Vagina (tissue), 2 donors: ENCODE data around the gene TMEM145. TPM values are rescaled to one million over a fixed set of nuclear protein-coding genes. Genes with fewer than 3 reads are reported as not detected.

Source experiments
- DNase-seq, 2 donors: peaks; one replicate each; pipeline ENCODE4 v3.0.0-alpha.2; 2017; ENCODE audit errors: extremely low spot score in 2 of 2
- H3K27ac ChIP-seq: fragments of 200-600 bp; sonication (generic); one replicate; pipeline ENCODE4 v1.5.1; 2019
- H3K27me3 ChIP-seq: fragments of 200-600 bp; sonication (generic); one replicate; pipeline ENCODE4 v1.5.1; 2019
- H3K36me3 ChIP-seq, 2 donors: fragments of 200-600 bp; sonication (generic); one replicate each; pipeline ENCODE4 v1.5.1; 2017 to 2019
- H3K4me1 ChIP-seq: fragments of 200-600 bp; sonication (generic); one replicate; pipeline ENCODE4 v1.5.1; 2019
- H3K4me3 ChIP-seq, 2 donors: fragments of 200-600 bp; sonication (generic); 1 replicate in 1 of 2; 2 replicates in 1 of 2; pipeline ENCODE4 v1.5.1; 2016 to 2019
- H3K9me3 ChIP-seq: fragments of 200-600 bp; sonication (generic); one replicate; pipeline ENCODE4 v1.5.1; 2019
- CTCF ChIP-seq, 3 experiments: fragments of 450-650 bp in 2 of 3; fragments of 200-600 bp in 1 of 3; sonication (generic) in 1 of 3; IDR thresholded peaks; one replicate each; pipeline ENCODE4 v1.5.1; 2017 to 2019; ENCODE audit warnings: antibody characterized with exemption in 3 of 3, mild to moderate bottlenecking in 2 of 3, moderate library complexity in 2 of 3
- POLR2A ChIP-seq, 2 donors: fragments of 450-650 bp; IDR thresholded peaks; one replicate each; pipeline ENCODE4 v1.6.1; 2017; ENCODE audit warnings: antibody characterized with exemption in 2 of 2, mild to moderate bottlenecking in 2 of 2, moderate library complexity in 2 of 2
- POLR2AphosphoS5 ChIP-seq, 2 donors: sonication (generic); formaldehyde crosslinking; IDR thresholded peaks; one replicate each; pipeline ENCODE4 v1.9.0; 2017; ENCODE audit warnings: antibody characterized with exemption in 2 of 2, mild to moderate bottlenecking in 2 of 2, low read depth in 1 of 2; ENCODE audit not compliant: insufficient read depth in 1 of 2
- intact Hi-C: fragments of 100-400 bp; cut with DNase I; formaldehyde crosslinking; loops from one replicate; pipeline ENCODE4 v1.15.1; 2023
- total RNA-seq: library from RNA; depleted of rRNA; stranded (reverse); fragments of >200 nt; gene quantifications from one replicate; pipeline ENCODE4 v1.2.3, GENCODE V29; 2016

The TMEM145 gene
- total RNA-seq, 1 donor from 2014 or later: not detected

DNA sequence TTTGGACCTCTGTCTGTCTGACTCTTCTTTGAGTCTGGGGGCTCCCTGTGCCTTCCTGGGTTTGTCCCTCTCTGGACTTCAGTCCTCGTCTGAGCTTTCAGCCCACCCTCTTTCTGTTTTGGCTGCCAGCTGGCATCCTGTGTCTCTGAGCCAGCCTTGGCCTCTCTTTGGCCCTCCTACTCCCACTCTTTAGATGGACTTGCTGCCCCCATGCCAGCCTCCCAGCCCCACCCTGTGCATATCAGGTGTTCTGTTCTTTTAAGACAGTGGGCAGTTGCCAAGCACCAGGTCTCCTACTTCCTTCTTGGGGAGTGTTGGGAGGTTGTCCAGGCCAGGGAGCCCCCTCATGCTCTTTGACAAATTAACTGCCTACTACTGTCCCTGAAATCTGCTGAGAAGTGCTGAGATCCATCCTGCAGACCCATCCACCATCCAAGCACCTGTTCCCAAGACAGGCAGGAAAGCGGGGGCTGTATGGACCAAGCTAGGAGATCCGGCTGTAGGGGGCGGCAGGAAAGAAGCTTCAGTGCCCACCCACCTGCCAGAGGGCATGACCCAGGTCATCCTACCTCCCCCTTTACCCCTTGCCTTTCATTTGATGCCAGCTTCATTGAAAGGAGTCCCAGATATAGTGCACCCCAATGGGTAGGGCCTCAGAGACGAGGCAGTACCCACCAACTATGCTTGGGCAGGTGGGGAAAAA, 34.5 kb upstream of the TMEM145 start:
- peaks cover 0 to 18% of the 10 kb centered on the region in 2 donors for H3K36me3 ChIP-seq
- intact Hi-C loops: no loop called here
- TF ChIP-seq POLR2AphosphoS5 (IDR thresholded peaks at IDR 0.05; ENCODE audit: insufficient read depth in 1 of 2, low read depth in 1 of 2): no peak
- no peak for TF ChIP-seq CTCF (IDR thresholded peaks at IDR 0.05)
- TF ChIP-seq POLR2A (IDR thresholded peaks at IDR 0.05): no peak
- no peak for DNase-seq
- H3K27me3 ChIP-seq: no peaks in the 10 kb centered on the region
- peaks cover 90% of the 10 kb centered on the region for H3K4me1 ChIP-seq
- H3K4me3 ChIP-seq: no peak overlapping the region
- no peaks in the 10 kb centered on the region for H3K9me3 ChIP-seq
- peak overlapping the region; percentile 100 for H3K27ac ChIP-seq

DNA sequence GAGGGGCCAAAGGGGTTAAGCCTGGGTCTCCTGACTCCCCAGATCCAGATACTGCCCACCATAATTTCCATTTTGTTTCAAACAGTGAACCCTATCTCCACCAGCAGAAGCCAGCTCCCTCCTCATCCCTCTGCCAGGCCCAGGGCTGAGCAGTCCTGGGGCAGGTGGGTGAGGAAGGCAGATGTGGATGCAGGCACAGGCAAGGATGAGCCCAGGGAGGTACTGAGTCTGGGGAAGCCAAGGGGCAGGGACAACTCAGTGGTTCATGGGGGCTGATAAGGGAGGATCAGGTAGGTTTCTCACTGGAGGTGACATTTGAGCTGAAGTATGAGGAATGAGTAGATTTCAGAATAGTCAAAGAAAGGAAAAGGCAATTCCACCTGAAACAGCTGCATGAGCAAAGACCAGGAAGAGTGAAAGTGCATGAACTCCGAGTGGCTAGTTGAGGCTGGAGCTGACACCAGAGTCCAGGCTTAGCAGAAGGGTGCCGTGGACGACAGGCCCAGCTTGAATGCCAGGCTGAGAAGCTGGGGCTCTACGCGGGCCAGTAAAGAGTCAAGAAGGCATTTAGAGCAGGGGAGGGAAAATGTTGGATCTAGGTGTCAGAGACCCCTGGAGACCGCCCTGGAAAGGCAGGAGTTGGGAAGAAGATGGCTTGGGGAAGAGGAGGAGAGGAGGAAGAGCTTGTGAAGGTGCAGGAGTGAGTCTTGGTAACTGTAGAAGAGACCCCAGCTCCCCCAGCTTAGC, 33.8 kb upstream of the TMEM145 start:
- Histone ChIP-seq H3K4me3 (peak overlapping the region; percentile 68 to 75), H3K9me3 (no peaks in the 10 kb centered on the region), H3K36me3 (peaks cover 0 to 11% of the 10 kb centered on the region in 2 donors), H3K27ac (peak overlapping the region; percentile 100), H3K4me1 (peaks cover 83% of the 10 kb centered on the region), H3K27me3 (no peaks in the 10 kb centered on the region)
- no peak for TF ChIP-seq POLR2A (IDR thresholded peaks at IDR 0.05)
- no peak for TF ChIP-seq CTCF (IDR thresholded peaks at IDR 0.05)
- TF ChIP-seq POLR2AphosphoS5 (IDR thresholded peaks at IDR 0.05; ENCODE audit: insufficient read depth in 1 of 2, low read depth in 1 of 2): no peak
- intact Hi-C loops: no loop called here
- DNase-seq: no peak

- TF ChIP-seq POLR2AphosphoS5 (IDR thresholded peaks at IDR 0.05; ENCODE audit: insufficient read depth in 1 of 2, low read depth in 1 of 2) (peak in 1 of 2 donors; percentile 84), CTCF (IDR thresholded peaks at IDR 0.05) (peak; percentile 65 to 97 (median 85)), POLR2A (IDR thresholded peaks at IDR 0.05) (peak in 1 of 2 donors; percentile 39)
- intact Hi-C loops: loop anchor here (2.0 kb wide), 1 partner anchor 25 kb away; the partner anchor contains the start of gene ERF
- no peaks in the 10 kb centered on the region for H3K27me3 ChIP-seq
- peak overlapping the region; percentile 100 for H3K27ac ChIP-seq
- no peak for DNase-seq
- no peaks in the 10 kb centered on the region for H3K9me3 ChIP-seq
- peaks cover 0 to 3% of the 10 kb centered on the region in 2 donors for H3K36me3 ChIP-seq
- peak overlapping the region; percentile 68 to 75 for H3K4me3 ChIP-seq
- peaks cover 82% of the 10 kb centered on the region for H3K4me1 ChIP-seq
These were observed 33.0 kb upstream of the TMEM145 start for GRCh38 chr19:42279902-42280814.

- no peak for DNase-seq
- no peak for TF ChIP-seq CTCF (IDR thresholded peaks at IDR 0.05)
- TF ChIP-seq POLR2A (IDR thresholded peaks at IDR 0.05): no peak
- no peak for TF ChIP-seq POLR2AphosphoS5 (IDR thresholded peaks at IDR 0.05; ENCODE audit: insufficient read depth in 1 of 2, low read depth in 1 of 2)
- Histone ChIP-seq H3K36me3 (no peaks in the 10 kb centered on the region), H3K4me3 (peak overlapping the region; percentile 68 to 75), H3K27ac (peak overlapping the region; percentile 100), H3K27me3 (no peaks in the 10 kb centered on the region), H3K9me3 (no peaks in the 10 kb centered on the region), H3K4me1 (peaks cover 83% of the 10 kb centered on the region)
- intact Hi-C loops: loop anchor here (2.0 kb wide), 1 partner anchor 26 kb away; the partner anchor contains the start of gene ERF
These were observed 32.3 kb upstream of the TMEM145 start for GRCh38 chr19:42280815-42281145.
